ENCODE measurements around the gene TTLL12.

- TF ChIP-seq CTCF (IDR thresholded peaks at IDR 0.05; ENCODE audit: low read depth, low read length) (no peak), EZH2phosphoT487 (IDR thresholded peaks at IDR 0.05; ENCODE audit: low read depth) (no peak)
Measured at GRCh38 chr22:43172191-43172590, 14.7 kb downstream of the TTLL12 start.
